ENCODE data around the gene GABRE. TPM values are rescaled to one million over a fixed set of nuclear protein-coding genes. Genes with fewer than 3 reads are reported as not detected.

Gene GABRE
- total and polyA plus RNA-seq, 2 of the 13 experiments (the other 11 are each of a cell fraction or from before 2014, with no cell fraction given): 12.2 to 66.2 TPM

DNA sequence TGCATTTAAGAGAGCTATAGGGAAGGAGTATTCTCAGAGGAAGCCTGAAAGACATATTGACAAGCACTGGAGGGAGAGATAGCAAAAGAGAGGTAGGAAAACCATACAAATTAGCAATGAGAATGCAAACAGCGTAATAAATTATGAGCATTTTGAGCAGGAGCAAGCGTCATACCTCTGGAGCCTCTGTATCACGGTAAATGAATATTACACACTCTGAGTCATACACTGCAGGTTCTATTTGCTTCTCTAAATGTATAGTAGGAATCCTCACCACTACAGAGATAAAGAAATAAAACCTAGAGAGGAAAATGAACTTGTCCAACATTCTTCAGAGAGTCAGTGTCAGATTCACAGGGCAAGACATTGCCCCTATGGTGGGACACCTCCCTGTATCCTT, 46.4 kb upstream of the GABRE start:
- in situ Hi-C loops (cut with HindIII; ENCODE audit: extremely low pct_ligation_motif_present, low pct_unique_long_range_greater_than_20kb): no loop called here
- Histone ChIP-seq H3K4me3 (replicated peaks in 1 of 3; ENCODE audit: insufficient read depth in 1 of 3, low read depth in 2 of 3, low read length in 3 of 3) (no peak overlapping the region), H3K4me2 (ENCODE audit: low read depth, low read length) (no peak overlapping the region), H4K20me1 (ENCODE audit: insufficient read depth, low read length) (no peaks in the 10 kb centered on the region), H3K27me3 (ENCODE audit: control insufficient read depth in 1 of 2, insufficient read depth in 2 of 2, low read length in 2 of 2) (no peaks in the 10 kb centered on the region), H3K79me2 (ENCODE audit: insufficient read depth, low read length) (no peaks in the 10 kb centered on the region), H3K9ac (ENCODE audit: insufficient read depth, low read depth, low read length) (no peak overlapping the region), H2AFZ (ENCODE audit: low read length) (no peak overlapping the region), H3K36me3 (replicated peaks in 1 of 2; ENCODE audit: control insufficient read depth in 1 of 2, insufficient read depth in 2 of 2, low read length in 2 of 2) (no peaks in the 10 kb centered on the region), H3K9me3 (ENCODE audit: low read length) (no peaks in the 10 kb centered on the region), H3K27ac (ENCODE audit: extremely low read length, insufficient read depth, low read length) (no peak overlapping the region), H3K4me1 (ENCODE audit: insufficient read depth, low read length) (no peaks in the 10 kb centered on the region)
- FAIRE-seq (no peak), ATAC-seq (no peak), DNase-seq (ENCODE audit: low spot score) (no peak)
- TF ChIP-seq, protein P1, sequence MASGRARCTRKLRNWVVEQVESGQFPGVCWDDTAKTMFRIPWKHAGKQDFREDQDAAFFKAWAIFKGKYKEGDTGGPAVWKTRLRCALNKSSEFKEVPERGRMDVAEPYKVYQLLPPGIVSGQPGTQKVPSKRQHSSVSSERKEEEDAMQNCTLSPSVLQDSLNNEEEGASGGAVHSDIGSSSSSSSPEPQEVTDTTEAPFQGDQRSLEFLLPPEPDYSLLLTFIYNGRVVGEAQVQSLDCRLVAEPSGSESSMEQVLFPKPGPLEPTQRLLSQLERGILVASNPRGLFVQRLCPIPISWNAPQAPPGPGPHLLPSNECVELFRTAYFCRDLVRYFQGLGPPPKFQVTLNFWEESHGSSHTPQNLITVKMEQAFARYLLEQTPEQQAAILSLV (CRISPR knock-in tag; IDR thresholded peaks at IDR 0.05; ENCODE audit: borderline replicate concordance): no peak
- TF ChIP-seq TEAD3 (CRISPR knock-in tag; optimal IDR thresholded peaks at IDR 0.05; ENCODE audit: borderline replicate concordance) (no peak), ZNF777 (CRISPR knock-in tag; IDR thresholded peaks at IDR 0.05) (no peak), HNRNPL (IDR thresholded peaks at IDR 0.05; ENCODE audit: low read depth, low read length) (no peak), KLF16 (CRISPR knock-in tag; IDR thresholded peaks at IDR 0.05) (no peak), MAZ (IDR thresholded peaks at IDR 0.05; ENCODE audit: borderline replicate concordance, low read depth, low read length) (no peak), MAZ (CRISPR knock-in tag; IDR thresholded peaks at IDR 0.05; ENCODE audit: low read depth) (no peak), RFXAP (CRISPR knock-in tag; IDR thresholded peaks at IDR 0.05; ENCODE audit: borderline replicate concordance) (no peak), ZFP1 (CRISPR knock-in tag; IDR thresholded peaks at IDR 0.05) (no peak)
- TF ChIP-seq, protein P2, sequence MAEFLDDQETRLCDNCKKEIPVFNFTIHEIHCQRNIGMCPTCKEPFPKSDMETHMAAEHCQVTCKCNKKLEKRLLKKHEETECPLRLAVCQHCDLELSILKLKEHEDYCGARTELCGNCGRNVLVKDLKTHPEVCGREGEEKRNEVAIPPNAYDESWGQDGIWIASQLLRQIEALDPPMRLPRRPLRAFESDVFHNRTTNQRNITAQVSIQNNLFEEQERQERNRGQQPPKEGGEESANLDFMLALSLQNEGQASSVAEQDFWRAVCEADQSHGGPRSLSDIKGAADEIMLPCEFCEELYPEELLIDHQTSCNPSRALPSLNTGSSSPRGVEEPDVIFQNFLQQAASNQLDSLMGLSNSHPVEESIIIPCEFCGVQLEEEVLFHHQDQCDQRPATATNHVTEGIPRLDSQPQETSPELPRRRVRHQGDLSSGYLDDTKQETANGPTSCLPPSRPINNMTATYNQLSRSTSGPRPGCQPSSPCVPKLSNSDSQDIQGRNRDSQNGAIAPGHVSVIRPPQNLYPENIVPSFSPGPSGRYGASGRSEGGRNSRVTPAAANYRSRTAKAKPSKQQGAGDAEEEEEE (CRISPR knock-in tag; IDR thresholded peaks at IDR 0.05; ENCODE audit: borderline replicate concordance): no peak
- WGBS (ENCODE audit: low lambda C conversion rate): 31% methylated on average over 3 of the region's 3 CpGs
- CTCF ChIA-PET (ENCODE audit: low intra/inter-chr PET ratio, low total read pairs): no interaction called here
- BruUV-seq (replicated peaks): no TSS peak
- POLR2A ChIA-PET: no interaction called here
- intact Hi-C loops (cut with micrococcal nuclease; ENCODE audit: unreplicated experiment): no loop called here

All from HepG2 (cell line).